NB4 (cell line): ENCODE measurements around the gene UBR2.
"Not testable (repeated sequence)": the region's sequence is repeated elsewhere in the genome, so short reads cannot be mapped to it uniquely, and the experiment has no call there.

ENCODE experiments used
- MYC ChIP-seq: IDR thresholded peaks from 2 replicates; pipeline ENCODE4 v1.6.1; 2011; ENCODE audit warnings: low read depth, low read length
- POLR2A ChIP-seq: IDR thresholded peaks from 2 replicates; pipeline ENCODE4 v1.6.1; 2011; ENCODE audit warnings: mild to moderate bottlenecking; ENCODE audit not compliant: insufficient read length; ENCODE audit errors: extremely low read depth
- TF ChIP-seq, protein P1 (sequence below): IDR thresholded peaks from one replicate; pipeline ENCODE4 v1.5.1; 2012; ENCODE audit warnings: low read depth, low read length

DNA sequence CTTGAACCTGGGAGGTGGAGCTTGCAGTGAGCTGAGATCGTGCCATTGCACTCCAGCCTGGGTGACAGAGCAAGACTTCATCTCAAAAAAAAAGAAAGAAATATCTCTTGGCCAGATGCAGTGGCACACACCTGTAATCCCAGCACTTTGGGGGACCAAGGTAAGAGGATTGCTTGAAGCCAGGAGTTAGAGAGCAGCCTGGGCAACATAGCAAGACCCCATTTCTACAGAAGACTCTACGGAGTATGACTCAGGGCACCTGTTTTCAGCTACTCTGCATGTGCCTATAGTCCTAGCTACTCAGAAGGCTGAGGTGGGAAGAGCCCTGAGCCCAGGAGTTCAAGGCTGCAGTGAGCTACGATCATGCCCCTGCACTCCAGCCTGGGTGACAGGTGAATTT lies 139.0 kb downstream of the UBR2 start:
- TF ChIP-seq, protein P1, sequence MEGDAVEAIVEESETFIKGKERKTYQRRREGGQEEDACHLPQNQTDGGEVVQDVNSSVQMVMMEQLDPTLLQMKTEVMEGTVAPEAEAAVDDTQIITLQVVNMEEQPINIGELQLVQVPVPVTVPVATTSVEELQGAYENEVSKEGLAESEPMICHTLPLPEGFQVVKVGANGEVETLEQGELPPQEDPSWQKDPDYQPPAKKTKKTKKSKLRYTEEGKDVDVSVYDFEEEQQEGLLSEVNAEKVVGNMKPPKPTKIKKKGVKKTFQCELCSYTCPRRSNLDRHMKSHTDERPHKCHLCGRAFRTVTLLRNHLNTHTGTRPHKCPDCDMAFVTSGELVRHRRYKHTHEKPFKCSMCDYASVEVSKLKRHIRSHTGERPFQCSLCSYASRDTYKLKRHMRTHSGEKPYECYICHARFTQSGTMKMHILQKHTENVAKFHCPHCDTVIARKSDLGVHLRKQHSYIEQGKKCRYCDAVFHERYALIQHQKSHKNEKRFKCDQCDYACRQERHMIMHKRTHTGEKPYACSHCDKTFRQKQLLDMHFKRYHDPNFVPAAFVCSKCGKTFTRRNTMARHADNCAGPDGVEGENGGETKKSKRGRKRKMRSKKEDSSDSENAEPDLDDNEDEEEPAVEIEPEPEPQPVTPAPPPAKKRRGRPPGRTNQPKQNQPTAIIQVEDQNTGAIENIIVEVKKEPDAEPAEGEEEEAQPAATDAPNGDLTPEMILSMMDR = not testable (repeated sequence)
- not testable (repeated sequence) for TF ChIP-seq MYC, POLR2A
